Epidermal melanocyte (primary cell): ENCODE results near the gene SLC25A30.
"Not testable (repeated sequence)": the region's sequence is repeated elsewhere in the genome, so short reads cannot be mapped to it uniquely, and the experiment has no call there.

Source experiments
- DNase-seq: peaks from one replicate; pipeline ENCODE4 v3.0.0; 2011; ENCODE audit warnings: low spot score; ENCODE audit not compliant: insufficient read length

SLC25A30 gene

GRCh38 chr13:45368005-45368404 lies 50.2 kb downstream of the SLC25A30 start:
- no peak for DNase-seq

- no peak for DNase-seq
These were observed 50.8 kb downstream of the SLC25A30 start for GRCh38 chr13:45367358-45367757.

DNA sequence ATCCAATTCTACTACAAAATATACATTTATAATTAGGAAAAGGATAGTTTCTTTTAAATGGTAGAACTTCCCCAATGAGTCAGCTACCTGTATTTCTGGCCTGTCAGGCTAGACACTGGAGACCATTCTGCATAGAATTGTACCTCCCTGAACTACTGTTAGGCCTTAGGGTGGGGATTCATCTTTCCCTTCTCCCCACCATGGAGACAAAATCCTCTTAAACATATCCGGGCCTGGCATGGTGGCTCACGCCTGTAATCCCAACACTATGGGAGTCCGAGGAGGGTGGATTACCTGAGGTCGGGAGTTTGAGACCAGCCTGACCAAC lies 52.7 kb downstream of the SLC25A30 start:
- DNase-seq = no peak

GRCh38 chr13:45364876-45365557 lies 53.2 kb downstream of the SLC25A30 start:
- DNase-seq = no peak

DNA sequence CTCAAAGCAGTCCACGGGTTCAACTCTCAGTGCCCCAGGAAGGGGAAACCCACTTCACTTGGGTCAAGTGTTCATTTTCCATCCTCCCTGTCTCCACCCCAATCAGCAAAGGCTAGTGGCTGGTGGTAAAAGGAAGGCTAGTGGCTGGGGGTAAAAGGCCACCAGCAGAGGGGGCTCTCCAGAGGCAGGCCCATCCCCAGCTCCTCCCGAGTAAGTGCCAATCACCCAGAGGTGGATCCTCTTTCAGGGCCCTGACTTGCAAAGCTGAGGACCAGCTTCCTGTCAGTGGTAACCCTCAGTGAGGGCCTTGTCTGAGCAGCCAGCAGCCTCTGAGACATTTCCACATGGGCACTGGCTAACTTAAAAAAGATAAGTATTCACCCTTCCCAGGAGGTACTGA lies 55.2 kb downstream of the SLC25A30 start:
- DNase-seq = no peak

DNA sequence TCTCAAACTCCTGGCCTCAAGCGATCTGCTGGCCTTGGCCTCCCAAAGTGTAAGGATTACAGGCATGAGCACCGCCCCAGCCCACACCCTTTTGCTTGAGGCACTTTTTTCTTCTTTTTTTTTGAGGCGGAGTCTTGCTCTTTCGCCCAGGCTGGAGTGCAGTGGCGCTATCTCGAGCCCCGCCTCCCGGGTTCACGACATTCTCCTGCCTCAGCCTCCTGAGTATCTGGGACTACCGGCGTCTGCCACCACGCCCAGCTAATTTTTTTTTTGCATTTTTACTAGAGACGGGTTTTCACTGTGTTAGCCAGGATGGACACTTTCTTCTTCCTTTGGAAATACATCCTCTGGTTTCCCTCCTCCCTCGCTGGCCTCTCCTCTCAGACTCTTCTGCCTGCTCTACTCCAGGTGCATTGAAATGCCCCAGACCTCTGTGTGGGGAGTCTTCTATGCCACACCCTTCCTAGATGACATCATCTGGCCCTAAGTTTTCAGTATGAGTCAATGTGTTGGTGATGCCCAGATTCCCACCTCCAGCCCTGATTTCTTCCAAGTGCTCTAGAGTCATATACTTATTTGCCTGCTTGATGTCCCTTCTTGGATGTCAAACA lies 56.5 kb downstream of the SLC25A30 start:
- DNase-seq = no peak

DNA sequence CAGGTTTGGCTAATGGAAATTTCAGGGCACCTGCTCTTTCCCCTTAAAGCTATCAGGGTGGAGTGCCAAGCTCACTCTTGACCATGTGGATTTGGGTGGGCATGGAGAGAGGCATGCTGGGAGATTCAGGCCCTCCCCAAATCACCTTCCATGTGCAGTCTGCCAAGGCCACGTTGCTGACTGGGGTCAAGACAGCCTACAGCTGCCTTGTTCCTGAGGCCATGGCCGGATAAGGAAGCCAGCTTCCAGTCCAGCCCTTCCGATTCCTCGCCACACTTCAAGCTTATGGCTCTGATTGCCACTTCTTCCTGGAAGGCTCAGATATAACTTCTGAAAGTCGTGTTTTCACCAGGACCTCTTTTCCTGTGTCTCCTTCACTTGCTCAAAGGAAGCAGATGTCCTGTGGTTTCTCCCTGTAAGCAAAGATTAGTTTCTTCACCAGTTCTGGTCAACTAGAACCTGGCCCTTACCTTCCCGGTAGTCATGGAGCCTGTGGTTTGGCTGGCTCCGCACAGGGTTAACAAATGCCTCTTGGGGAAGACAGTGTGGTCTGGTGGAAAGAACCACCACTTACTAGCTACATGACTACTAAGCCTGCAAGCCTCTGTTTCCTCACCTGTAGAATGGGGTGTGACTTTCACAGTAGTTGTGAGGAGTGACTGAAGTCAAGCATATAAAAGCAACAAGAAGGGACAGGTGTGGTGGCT lies 61.1 kb downstream of the SLC25A30 start:
- no peak for DNase-seq

GRCh38 chr13:45353895-45354294 lies 64.3 kb downstream of the SLC25A30 start:
- no peak for DNase-seq

DNA sequence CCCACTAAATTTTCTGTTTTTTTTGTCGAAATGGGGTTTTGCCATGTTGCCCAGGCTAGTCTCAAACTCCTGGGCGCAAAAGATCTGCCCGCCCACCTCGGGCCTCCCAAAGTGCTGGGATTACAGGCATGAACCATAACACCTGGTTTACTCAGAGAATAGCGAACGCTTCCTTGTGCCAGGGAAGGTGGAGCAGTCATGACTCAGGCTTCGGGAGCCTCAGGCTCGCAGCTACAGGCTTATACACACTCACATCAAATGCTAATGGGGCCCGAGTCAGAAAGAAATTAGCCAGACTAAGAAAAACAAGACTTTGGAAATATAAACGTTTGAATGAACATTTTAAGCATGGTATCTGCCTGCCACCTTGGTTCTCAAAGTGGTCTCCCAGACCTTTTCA lies 66.1 kb downstream of the SLC25A30 start:
- no peak for DNase-seq

- no peak for DNase-seq
These were observed 68.0 kb downstream of the SLC25A30 start for GRCh38 chr13:45350152-45350551.

- DNase-seq = no peak
These were observed 68.7 kb downstream of the SLC25A30 start for GRCh38 chr13:45349438-45349837.

DNA sequence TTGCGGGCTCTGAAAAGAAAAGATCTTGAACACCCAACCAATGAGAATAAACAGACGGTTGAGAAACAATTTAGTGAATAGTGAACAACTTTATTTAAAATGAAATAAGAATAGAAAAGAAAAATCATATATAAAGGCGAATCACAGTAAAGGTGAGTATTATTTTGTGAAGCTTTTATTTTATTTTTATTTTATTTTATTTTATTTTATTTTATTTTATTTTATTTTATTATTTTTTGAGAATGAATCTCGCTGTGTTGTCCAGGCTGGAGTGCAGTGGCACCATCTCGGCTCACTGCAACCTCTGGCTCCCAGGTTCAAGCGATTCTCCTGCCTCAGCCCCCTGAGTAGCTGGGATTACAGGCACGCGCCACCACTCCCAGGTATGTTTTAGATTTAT lies 74.1 kb downstream of the SLC25A30 start:
- not testable (repeated sequence) for DNase-seq
